Activated naive CD8-positive, alpha-beta T cell (primary cell): Measurements from ENCODE around the gene NEDD4.
"Not testable (repeated sequence)": the region's sequence is repeated elsewhere in the genome, so short reads cannot be mapped to it uniquely, and the experiment has no call there.

Experiments used
- H3K27ac Mint-ChIP-seq: one replicate; pipeline ENCODE4 v1.8.0; 2021; ENCODE audit warnings: mixed read lengths
- H3K27me3 Mint-ChIP-seq: one replicate; pipeline ENCODE4 v1.8.0; 2021; ENCODE audit warnings: mixed read lengths
- H3K36me3 Mint-ChIP-seq: one replicate; pipeline ENCODE4 v1.8.0; 2021; ENCODE audit warnings: mixed read lengths
- H3K4me1 Mint-ChIP-seq: one replicate; pipeline ENCODE4 v1.8.0; 2021; ENCODE audit warnings: low read depth, mixed read lengths
- H3K4me3 Mint-ChIP-seq: one replicate; pipeline ENCODE4 v1.8.0; 2021; ENCODE audit warnings: mild to moderate bottlenecking, mixed read lengths
- H3K9me3 Mint-ChIP-seq: one replicate; pipeline ENCODE4 v1.8.0; 2021; ENCODE audit warnings: low read depth, mixed read lengths

Gene NEDD4

DNA sequence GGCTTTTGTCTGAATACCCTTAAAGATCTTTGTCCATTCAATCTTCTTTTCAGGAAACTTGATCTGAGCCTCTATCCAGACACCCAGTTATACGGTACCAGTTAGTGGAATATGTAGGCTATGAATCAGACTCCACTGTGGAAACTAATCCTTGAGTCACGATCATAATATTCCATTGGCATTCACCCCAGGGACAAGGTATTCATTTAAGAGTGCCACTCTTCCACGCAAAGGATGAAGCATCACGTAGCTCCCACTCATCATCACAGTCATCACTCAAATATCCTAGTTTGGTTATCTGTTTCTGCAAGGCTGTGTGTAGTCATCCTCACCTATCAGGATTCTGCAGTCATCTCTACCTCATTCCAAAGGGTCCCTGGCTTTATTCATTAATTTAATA, 85.6 kb downstream of the NEDD4 start:
- H3K27ac Mint-ChIP-seq: no peak overlapping the region
- H3K9me3 Mint-ChIP-seq: no peaks in the 10 kb centered on the region
- no peaks in the 10 kb centered on the region for H3K27me3 Mint-ChIP-seq
- no peaks in the 10 kb centered on the region for H3K4me1 Mint-ChIP-seq
- H3K4me3 Mint-ChIP-seq: no peak overlapping the region
- H3K36me3 Mint-ChIP-seq: peaks cover 4% of the 10 kb centered on the region

DNA sequence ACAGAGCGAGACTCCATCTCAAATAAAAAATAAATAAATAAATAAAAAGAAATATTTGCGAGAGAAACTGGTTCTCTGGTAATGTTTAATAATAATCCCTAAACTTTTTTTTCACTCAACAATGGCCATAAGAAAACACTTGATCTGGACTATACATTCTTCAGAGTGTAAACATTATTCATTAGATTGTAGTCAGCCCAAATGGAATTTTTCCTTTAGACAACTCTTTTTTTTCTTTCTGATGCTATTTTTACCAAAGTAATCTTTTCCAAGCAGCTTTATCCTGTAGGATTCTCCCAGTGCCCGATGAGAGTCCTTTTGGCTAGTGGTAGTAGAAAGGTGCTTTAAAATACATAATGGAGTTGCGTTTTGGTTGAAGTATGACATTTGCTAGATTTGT, 90.4 kb downstream of the NEDD4 start:
- Mint-ChIP-seq H3K9me3 (no peaks in the 10 kb centered on the region), H3K27ac (no peak overlapping the region)

DNA sequence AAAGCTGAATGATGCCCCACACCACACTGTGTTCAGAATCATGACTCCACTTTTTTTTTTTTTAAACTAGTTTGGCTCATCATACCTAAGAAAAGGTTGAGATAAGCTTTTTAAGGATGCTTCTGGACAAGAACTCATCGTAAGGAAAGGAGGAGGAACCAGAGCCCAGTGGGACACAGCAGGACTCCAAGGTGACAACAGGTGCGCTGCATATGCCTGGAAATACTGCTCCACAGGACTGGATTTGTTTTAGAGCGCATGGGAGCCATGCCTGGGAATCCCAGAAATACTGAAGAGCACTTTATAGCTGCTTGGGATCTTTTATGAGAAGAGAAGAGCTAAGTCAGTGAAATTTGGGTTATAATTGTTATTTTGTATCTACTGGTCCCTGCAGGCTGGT, 93.4 kb downstream of the NEDD4 start:
- no peak overlapping the region for H3K4me3 Mint-ChIP-seq
- no peaks in the 10 kb centered on the region for H3K9me3 Mint-ChIP-seq
- no peaks in the 10 kb centered on the region for H3K27me3 Mint-ChIP-seq
- H3K27ac Mint-ChIP-seq: no peak overlapping the region
- peaks cover 2% of the 10 kb centered on the region for H3K36me3 Mint-ChIP-seq
- H3K4me1 Mint-ChIP-seq: peaks cover 6% of the 10 kb centered on the region

More for the DNA sequence above, 90.4 kb downstream of the NEDD4 start:
- no peaks in the 10 kb centered on the region for H3K4me1 Mint-ChIP-seq
- no peaks in the 10 kb centered on the region for H3K27me3 Mint-ChIP-seq
- no peak overlapping the region for H3K4me3 Mint-ChIP-seq
- peaks cover 2% of the 10 kb centered on the region for H3K36me3 Mint-ChIP-seq

DNA sequence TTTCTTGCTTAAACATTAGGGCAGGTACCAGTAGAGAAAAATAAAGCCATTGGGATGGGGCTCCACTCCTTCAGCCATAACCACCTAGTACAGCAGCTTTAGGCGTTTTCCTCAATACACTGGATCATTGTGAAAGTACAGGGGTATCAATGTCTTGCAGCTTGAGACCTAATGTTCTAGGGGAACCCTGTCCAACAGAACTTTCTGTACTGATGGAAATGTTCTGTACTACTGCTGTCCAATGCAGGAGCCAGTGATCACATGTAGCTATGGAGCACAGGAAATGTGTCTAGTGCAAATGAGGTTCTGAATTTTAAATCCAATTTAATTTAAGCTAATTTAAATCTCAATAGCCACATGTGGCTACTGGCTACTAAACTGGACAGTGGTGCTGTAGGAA, 93.9 kb downstream of the NEDD4 start:
- peaks cover 2% of the 10 kb centered on the region for H3K36me3 Mint-ChIP-seq
- H3K9me3 Mint-ChIP-seq: no peaks in the 10 kb centered on the region
- H3K27me3 Mint-ChIP-seq: no peaks in the 10 kb centered on the region
- no peak overlapping the region for H3K27ac Mint-ChIP-seq
- peaks cover 7% of the 10 kb centered on the region for H3K4me1 Mint-ChIP-seq
- H3K4me3 Mint-ChIP-seq: no peak overlapping the region

DNA sequence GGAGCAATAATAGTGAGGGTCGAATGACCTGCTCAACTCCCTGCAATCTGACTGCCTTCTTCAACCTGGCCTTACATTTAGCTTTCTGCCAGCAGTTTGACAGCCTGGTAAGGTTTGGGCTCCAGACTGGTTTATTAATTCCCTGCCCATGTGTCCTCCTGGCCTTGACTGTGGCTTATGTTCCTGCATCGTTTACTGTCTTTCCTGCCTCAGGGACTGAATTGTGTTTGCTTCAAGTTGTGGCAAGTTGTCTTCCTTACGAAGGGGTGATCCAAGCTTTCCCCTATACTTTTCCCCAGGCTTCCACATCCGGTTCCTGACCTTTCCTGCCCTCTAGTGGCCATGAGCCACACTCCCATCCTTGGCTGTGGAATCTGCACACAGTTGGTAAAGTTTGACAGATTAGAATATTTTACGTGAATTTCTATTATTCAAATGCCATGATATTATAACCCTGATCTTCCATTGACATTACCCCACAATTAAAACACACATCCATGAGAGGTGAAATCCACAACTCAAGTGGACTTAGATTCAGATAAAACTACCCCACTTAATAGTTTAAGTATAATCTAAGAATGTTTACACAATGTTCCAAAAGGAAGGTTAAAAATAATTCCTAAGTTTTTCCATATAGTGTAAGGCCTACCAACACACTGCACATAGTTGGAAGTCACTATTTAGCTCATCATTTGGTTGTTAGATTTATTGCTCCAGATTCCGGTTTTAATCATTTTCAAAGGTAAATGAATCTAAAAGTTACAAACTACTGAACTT, 95.7 kb downstream of the NEDD4 start:
- H3K27me3 Mint-ChIP-seq: no peaks in the 10 kb centered on the region
- H3K36me3 Mint-ChIP-seq: no peaks in the 10 kb centered on the region
- H3K4me3 Mint-ChIP-seq: no peak overlapping the region
- H3K27ac Mint-ChIP-seq: no peak overlapping the region
- H3K9me3 Mint-ChIP-seq: no peaks in the 10 kb centered on the region
- peaks cover 14% of the 10 kb centered on the region for H3K4me1 Mint-ChIP-seq

DNA sequence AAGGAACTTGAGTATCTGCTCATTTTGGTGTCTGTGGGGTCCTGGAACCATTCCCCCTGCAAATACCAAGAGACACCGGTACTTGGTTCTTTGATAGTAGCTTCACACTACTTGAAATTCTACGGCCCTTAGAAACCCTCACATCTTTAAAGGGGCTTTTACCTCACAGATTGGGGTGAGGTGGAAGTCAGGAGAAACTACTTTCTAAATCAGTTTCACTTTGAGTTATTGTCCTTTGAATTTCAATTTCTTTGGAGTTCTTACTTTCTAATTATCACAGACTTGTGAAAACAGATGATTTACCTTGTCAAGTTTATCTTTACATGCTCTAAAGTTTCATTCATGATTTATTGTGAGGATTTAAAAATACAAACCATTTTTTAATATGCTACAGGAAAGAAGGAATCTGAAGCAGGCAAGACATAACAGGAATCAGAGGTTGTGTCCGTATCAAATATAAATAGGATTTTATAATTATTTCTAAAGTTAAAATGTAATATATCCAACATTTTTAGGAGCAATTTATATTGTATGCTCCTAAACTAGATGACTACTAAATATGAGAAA, 98.9 kb downstream of the NEDD4 start:
- H3K9me3 Mint-ChIP-seq: no peaks in the 10 kb centered on the region
- H3K4me1 Mint-ChIP-seq: peaks cover 14% of the 10 kb centered on the region
- no peaks in the 10 kb centered on the region for H3K36me3 Mint-ChIP-seq
- H3K4me3 Mint-ChIP-seq: no peak overlapping the region
- H3K27ac Mint-ChIP-seq: no peak overlapping the region
- no peaks in the 10 kb centered on the region for H3K27me3 Mint-ChIP-seq

DNA sequence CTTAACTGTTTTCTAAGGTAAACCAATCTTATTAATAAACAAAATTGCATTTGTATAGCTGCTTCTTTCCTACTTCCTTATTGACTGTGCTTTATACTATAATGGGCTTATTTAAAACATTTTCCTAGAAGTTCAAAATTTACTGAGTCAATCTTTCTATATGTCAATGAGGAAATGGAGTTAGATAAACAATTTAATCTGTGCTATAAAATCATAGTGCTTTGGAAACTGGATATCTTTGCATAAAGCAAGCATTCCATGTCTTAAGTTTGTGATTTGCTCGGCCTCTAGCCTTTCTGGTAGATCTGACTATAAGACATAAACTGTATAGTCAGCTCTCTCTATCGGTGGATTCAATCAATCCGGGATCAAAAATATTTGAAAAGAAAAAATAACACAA, 99.6 kb downstream of the NEDD4 start:
- no peaks in the 10 kb centered on the region for H3K36me3 Mint-ChIP-seq
- H3K27ac Mint-ChIP-seq: no peak overlapping the region
- no peaks in the 10 kb centered on the region for H3K27me3 Mint-ChIP-seq
- no peak overlapping the region for H3K4me3 Mint-ChIP-seq
- peaks cover 14% of the 10 kb centered on the region for H3K4me1 Mint-ChIP-seq
- H3K9me3 Mint-ChIP-seq: no peaks in the 10 kb centered on the region

DNA sequence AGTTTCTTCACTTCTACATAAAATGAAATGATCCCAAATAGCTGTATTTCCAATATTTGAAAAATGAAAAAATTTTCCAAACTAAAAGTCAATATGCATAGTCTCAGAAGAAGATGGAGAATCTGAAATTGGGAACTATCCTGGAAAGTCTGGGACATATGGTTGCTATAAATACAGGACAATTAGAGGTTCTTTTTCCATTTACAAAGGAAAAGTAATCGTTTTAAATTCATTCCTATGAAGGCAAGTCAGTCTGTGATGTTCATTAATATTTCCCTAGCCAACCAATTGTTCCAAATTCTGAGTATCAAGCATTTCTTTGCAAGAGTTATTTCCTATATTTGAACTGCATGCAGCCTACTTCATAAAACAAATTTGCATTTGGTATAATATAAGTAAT, 102.2 kb downstream of the NEDD4 start:
- peaks cover 10% of the 10 kb centered on the region for H3K36me3 Mint-ChIP-seq
- no peaks in the 10 kb centered on the region for H3K27me3 Mint-ChIP-seq
- peaks cover 14% of the 10 kb centered on the region for H3K4me1 Mint-ChIP-seq
- H3K4me3 Mint-ChIP-seq: no peak overlapping the region
- no peak overlapping the region for H3K27ac Mint-ChIP-seq
- H3K9me3 Mint-ChIP-seq: peaks cover 11% of the 10 kb centered on the region

DNA sequence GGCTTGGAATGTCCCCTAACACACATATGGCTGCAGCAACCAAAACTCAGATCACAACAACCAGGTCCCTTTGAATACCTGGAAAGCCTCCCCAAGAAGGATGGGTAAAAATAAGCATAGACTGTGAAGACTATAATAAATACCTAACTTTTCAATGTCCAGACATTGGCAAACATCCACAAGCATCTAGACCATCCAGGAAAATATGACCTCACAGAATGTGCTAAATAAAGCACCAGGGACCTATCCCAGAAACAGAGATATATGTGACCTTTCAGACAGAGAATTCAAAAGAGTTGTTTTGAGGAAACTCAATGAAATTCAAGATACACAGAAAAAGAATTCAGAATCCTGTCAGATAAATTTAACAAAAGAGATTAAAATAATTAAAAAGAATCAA, 109.2 kb downstream of the NEDD4 start:
- Mint-ChIP-seq H3K9me3 (peaks cover 21% of the 10 kb centered on the region), H3K27ac (no peak overlapping the region), H3K27me3 (no peaks in the 10 kb centered on the region), H3K36me3 (peaks cover 13% of the 10 kb centered on the region), H3K4me1 (no peaks in the 10 kb centered on the region), H3K4me3 (no peak overlapping the region)

DNA sequence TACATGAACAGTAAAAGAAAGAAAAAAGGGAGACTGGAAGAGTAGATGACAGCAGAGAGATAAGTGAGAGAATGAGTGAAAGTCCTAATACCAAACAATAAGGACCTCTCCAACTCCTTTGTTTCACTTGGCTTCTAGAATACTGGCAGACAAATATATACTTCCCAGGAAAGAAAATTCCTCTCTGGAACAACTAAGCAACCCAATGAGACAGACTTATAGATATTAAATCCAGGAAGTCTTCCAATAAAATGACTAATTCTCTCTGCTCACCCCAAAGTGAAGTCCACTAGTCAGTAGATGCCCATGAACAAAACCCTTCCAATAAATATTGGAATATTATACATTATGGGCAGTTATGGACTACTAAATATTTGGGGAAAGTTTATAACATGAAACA, 114.2 kb downstream of the NEDD4 start:
- no peaks in the 10 kb centered on the region for H3K9me3 Mint-ChIP-seq
- H3K27me3 Mint-ChIP-seq: no peaks in the 10 kb centered on the region
- H3K36me3 Mint-ChIP-seq: no peaks in the 10 kb centered on the region
- H3K4me3 Mint-ChIP-seq: no peak overlapping the region
- H3K27ac Mint-ChIP-seq: no peak overlapping the region
- no peaks in the 10 kb centered on the region for H3K4me1 Mint-ChIP-seq

DNA sequence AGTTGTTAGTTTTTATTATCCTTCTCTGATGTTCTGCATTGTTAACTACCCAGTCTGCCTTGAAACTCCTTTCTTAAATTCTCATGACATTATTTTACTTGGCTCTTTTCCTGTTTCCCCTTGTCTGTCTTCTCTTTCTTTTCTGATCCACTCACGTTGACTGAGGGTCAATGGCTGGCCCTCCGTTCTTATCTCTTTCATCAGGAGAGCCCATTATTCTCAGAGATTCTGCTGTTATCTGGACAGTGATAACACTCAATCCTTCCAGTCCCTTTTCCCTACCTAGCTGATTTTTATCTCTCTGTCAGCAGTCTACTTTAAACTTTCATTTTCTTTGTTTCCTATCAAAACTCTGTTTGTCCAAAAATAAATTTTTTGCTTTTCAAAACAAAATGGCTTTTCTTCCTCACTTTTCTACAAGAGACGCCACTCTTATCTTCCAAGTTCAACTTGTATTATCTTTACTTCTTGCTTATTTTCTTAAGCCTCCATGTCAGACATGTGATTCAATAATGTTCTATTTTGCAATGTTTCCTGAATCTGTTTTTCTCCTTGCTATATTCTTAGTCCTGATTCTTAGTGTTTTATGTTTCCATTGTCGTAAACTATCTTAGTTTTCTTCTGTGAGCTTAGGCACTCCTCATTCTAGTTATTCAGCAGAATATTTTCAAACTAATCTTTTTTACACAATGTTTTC, 120.2 kb downstream of the NEDD4 start:
- no peaks in the 10 kb centered on the region for H3K9me3 Mint-ChIP-seq
- no peak overlapping the region for H3K27ac Mint-ChIP-seq
- H3K27me3 Mint-ChIP-seq: no peaks in the 10 kb centered on the region
- H3K36me3 Mint-ChIP-seq: no peaks in the 10 kb centered on the region
- H3K4me1 Mint-ChIP-seq: no peaks in the 10 kb centered on the region
- H3K4me3 Mint-ChIP-seq: no peak overlapping the region

DNA sequence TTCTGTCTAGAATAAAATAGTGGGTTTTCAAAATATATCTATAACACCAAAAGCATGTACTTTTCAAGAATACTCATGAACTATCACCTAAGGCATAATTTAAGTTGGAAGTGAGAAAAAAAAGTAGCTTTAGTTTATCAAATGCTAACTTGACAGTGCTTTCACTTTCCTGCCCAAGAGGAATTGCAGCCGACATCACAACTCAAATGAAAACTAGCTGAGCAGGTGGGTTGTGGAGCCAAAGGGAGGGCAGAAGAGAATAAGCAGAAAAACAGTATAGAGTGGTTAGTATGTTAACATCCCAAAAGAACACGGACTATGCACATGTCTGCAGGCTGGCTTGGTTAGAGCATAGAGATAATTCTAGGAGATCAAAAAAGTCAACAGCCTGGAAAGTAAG, 120.9 kb downstream of the NEDD4 start:
- Mint-ChIP-seq H3K4me3 (no peak overlapping the region), H3K27me3 (no peaks in the 10 kb centered on the region), H3K36me3 (no peaks in the 10 kb centered on the region), H3K9me3 (no peaks in the 10 kb centered on the region), H3K27ac (no peak overlapping the region), H3K4me1 (no peaks in the 10 kb centered on the region)

DNA sequence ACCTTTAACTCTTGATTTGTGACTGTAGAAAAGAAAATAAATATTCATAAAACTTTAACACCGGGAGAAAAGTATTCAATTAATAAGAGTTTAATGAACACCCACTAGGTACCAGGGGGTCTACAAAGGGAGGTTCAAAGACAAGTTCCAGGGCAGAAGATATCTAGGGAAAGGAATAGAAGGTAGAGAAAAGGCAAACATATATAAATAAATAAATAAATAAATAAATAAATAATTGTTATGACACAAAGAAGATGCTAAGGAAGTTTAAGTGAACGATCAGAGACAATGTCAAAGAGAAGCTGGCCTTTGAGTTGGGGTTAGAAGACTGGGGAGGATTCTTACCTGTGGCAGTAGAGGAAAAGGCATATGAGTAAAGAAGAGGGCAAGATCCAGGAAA, 123.8 kb downstream of the NEDD4 start:
- H3K4me1 Mint-ChIP-seq: no peaks in the 10 kb centered on the region
- no peak overlapping the region for H3K4me3 Mint-ChIP-seq
- no peaks in the 10 kb centered on the region for H3K27me3 Mint-ChIP-seq
- H3K27ac Mint-ChIP-seq: no peak overlapping the region
- no peaks in the 10 kb centered on the region for H3K9me3 Mint-ChIP-seq
- H3K36me3 Mint-ChIP-seq: no peaks in the 10 kb centered on the region

DNA sequence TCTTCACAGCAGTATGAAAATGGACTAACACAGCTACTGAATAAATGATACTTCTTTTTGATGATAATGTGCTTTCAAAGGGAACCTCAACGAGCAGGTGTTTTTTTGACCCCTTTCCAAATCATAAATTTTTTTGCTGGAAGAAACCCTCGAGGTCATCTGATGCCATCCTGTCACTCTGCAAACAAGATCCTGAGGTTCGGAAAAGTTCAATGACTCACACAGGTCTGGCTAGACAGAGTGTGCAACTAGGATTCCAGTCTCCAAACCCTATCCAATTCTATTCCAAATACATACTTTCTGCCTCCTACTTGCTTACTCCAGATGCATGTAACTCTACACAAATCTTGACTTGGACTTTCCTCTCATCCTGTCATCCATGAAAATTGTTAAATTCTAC, 124.7 kb downstream of the NEDD4 start:
- no peaks in the 10 kb centered on the region for H3K4me1 Mint-ChIP-seq
- H3K4me3 Mint-ChIP-seq: no peak overlapping the region
- no peak overlapping the region for H3K27ac Mint-ChIP-seq
- no peaks in the 10 kb centered on the region for H3K9me3 Mint-ChIP-seq
- H3K36me3 Mint-ChIP-seq: no peaks in the 10 kb centered on the region
- H3K27me3 Mint-ChIP-seq: no peaks in the 10 kb centered on the region

DNA sequence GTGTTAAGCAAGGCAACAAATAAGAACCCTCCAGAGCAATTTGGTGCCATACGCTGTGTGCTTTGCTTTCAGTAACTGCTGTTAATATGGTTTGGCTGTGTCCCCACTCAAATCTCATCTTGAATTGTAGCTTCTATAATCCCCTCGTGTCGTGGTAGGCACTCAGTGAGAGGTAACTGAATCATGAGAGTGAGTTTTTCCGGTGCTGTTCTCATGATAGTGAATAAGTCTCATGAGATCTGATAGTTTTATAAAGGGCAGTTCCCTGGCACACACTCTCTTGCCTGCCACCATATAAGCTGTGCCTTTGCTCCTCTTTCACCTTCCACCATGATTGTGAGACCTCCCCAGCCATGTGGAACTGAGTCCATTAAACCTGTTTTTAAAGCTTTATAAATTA, 125.1 kb downstream of the NEDD4 start:
- H3K27ac Mint-ChIP-seq, H3K9me3 Mint-ChIP-seq, H3K27me3 Mint-ChIP-seq, H3K4me3 Mint-ChIP-seq, H3K4me1 Mint-ChIP-seq, H3K36me3 Mint-ChIP-seq: not testable (repeated sequence)
